Activated CD8-positive, alpha-beta T cell treated with anti-CD3 and anti-CD28 coated beads for 36 hours (primary cell): ENCODE measurements around the gene DUSP22. TPM values are rescaled to one million over a fixed set of nuclear protein-coding genes. Genes with fewer than 3 reads are reported as not detected.
A peak's percentile ranks its signal among the peaks of the same experiment; 100 is the strongest.

Source experiments
- ATAC-seq: fragments of 200-7000 bp; cut with Tn5 transposase; one replicate; pipeline ENCODE4 v1.10.0; 2021; ENCODE audit warnings: mild to moderate bottlenecking, moderate library complexity
- CTCF ChIA-PET: fragments of 350-600 bp; sonication (Branson Sonifier 250); formaldehyde crosslinking; loops from one replicate; lab custom pipeline; 2021; ENCODE audit warnings: antibody characterized with exemption; lab: Charles Lee
- POLR2A ChIA-PET: fragments of 350-600 bp; sonication (Branson Sonifier 250); formaldehyde crosslinking; loops from one replicate; lab custom pipeline; 2021; ENCODE audit warnings: antibody characterized with exemption; lab: Charles Lee
- DNase-seq: peaks from one replicate; pipeline ENCODE4 v3.0.0-alpha.2; 2020
- H3K27ac Mint-ChIP-seq: one replicate; pipeline ENCODE4 v1.8.0; 2021; ENCODE audit warnings: mild to moderate bottlenecking, mixed read lengths
- H3K27me3 Mint-ChIP-seq: one replicate; pipeline ENCODE4 v1.8.0; 2021; ENCODE audit warnings: mixed read lengths
- H3K36me3 Mint-ChIP-seq: one replicate; pipeline ENCODE4 v1.8.0; 2021; ENCODE audit warnings: low read depth, mixed read lengths
- H3K4me1 Mint-ChIP-seq: one replicate; pipeline ENCODE4 v1.8.0; 2021; ENCODE audit warnings: low read depth, mixed read lengths
- H3K4me3 Mint-ChIP-seq: one replicate; pipeline ENCODE4 v1.8.0; 2021; ENCODE audit warnings: mild to moderate bottlenecking, moderate library complexity, mixed read lengths
- H3K9me3 Mint-ChIP-seq: one replicate; pipeline ENCODE4 v1.8.0; 2021; ENCODE audit warnings: mixed read lengths
- intact Hi-C: fragments of 100-400 bp; cut with micrococcal nuclease; formaldehyde crosslinking; loops from one replicate; pipeline ENCODE4 v1.10.0; 2022
- total RNA-seq, 2 experiments: library from RNA; stranded (reverse); gene quantifications; one replicate each; pipeline ENCODE4 v1.2.3, GENCODE V29; 2021
- TF ChIP-seq, protein P1 (sequence below): fragments of 200-600 bp; IDR thresholded peaks from one replicate; pipeline ENCODE4 v1.8.0; 2022; ENCODE audit warnings: antibody characterized with exemption, mild to moderate bottlenecking

The DUSP22 gene
- total RNA-seq, 2 experiments from 2014 or later, result 32.5 to 34.2 TPM

DNA sequence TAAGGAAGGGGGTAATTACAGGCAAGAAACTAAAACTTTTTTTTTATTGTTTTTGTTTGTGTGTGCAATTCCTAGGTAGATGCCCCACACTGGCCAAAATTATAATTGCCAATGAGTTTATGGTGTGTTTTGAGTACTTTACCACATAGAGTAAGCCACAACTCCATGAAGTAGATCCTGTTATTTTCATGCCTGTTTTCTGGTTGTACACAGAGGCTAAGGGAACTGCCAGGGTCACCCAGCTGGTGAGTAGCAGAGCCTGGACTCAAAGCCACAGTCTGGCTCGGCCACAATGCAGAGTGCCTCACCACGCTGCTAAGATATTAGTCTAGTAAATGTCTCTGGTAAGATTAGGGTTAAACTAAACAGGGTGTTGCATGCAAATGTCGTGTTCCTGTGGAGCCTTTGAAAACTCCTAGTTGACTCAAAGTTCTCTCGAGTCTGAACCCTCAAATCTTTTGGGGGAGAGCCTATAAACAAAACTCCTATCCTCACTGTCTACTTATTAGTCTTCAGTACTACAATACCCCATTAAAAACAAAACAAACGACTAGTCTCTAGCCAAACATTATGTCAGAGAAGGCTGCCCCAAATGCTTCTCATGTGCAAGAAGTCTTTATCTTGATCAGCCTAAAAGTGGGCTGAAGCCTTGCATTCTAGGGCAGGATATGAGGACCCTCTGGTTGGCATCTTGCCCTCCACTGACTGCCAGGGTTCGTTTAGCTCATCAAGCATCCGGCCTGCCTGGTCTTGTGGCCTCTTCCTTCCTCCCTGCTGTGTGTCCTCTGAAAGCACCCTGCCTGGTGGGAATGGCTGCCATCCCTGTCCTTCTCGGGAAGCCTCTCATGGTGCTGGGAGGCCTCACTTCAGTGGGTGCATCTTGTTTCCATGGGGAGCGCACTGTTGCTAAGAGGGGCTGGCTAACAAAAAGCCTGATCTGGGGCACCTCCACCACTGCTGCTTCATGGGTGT is 4.2 kb downstream of the DUSP22 start:
- Mint-ChIP-seq H3K4me1 (peaks cover 40% of the 10 kb centered on the region), H3K36me3 (peaks cover 6% of the 10 kb centered on the region), H3K4me3 (peak overlapping the region; percentile 26), H3K9me3 (no peaks in the 10 kb centered on the region), H3K27ac (peak overlapping the region; percentile 79), H3K27me3 (no peaks in the 10 kb centered on the region)
- POLR2A ChIA-PET, result interaction anchor here (0.8 to 1.8 kb wide), 5 partner anchors 9 to 101 kb away, joined by 3 to 8 read pairs (median 4); partner anchors contain the start of gene IRF4
- DNase-seq (peak; percentile 46), ATAC-seq (no peak)
- TF ChIP-seq, protein P1, sequence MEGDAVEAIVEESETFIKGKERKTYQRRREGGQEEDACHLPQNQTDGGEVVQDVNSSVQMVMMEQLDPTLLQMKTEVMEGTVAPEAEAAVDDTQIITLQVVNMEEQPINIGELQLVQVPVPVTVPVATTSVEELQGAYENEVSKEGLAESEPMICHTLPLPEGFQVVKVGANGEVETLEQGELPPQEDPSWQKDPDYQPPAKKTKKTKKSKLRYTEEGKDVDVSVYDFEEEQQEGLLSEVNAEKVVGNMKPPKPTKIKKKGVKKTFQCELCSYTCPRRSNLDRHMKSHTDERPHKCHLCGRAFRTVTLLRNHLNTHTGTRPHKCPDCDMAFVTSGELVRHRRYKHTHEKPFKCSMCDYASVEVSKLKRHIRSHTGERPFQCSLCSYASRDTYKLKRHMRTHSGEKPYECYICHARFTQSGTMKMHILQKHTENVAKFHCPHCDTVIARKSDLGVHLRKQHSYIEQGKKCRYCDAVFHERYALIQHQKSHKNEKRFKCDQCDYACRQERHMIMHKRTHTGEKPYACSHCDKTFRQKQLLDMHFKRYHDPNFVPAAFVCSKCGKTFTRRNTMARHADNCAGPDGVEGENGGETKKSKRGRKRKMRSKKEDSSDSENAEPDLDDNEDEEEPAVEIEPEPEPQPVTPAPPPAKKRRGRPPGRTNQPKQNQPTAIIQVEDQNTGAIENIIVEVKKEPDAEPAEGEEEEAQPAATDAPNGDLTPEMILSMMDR, result no peak
- CTCF ChIA-PET, result interaction anchor here (1.0 to 2.0 kb wide), 7 partner anchors 10 to 130 kb away, joined by 3 to 4 read pairs (median 3); no protein-coding TSS in a partner anchor
- intact Hi-C loops, result loop anchor here (5.0 kb wide), 1 partner anchor 109 kb away; no protein-coding TSS in a partner anchor

- Mint-ChIP-seq H3K27me3 (no peaks in the 10 kb centered on the region), H3K4me1 (peaks cover 38% of the 10 kb centered on the region), H3K4me3 (no peak overlapping the region), H3K27ac (peak overlapping the region; percentile 79), H3K36me3 (peaks cover 6% of the 10 kb centered on the region), H3K9me3 (no peaks in the 10 kb centered on the region)
- intact Hi-C loops, result loop anchor here (5.0 kb wide), 1 partner anchor 110 kb away; no protein-coding TSS in a partner anchor
- ChIA-PET POLR2A (interaction anchor here (0.8 to 1.8 kb wide), 5 partner anchors 30 to 100 kb away, joined by 3 to 8 read pairs (median 4); partner anchors contain the start of gene IRF4), CTCF (interaction anchor here (1.0 to 2.0 kb wide), 5 partner anchors 13 to 131 kb away, joined by 3 to 4 read pairs (median 3); no protein-coding TSS in a partner anchor)
- DNase-seq (no peak), ATAC-seq (no peak)
- TF ChIP-seq, protein P1, result no peak
Observed at GRCh38 chr6:297571-298232, 5.4 kb downstream of the DUSP22 start.

GRCh38 chr6:298233-299103 is 6.2 kb downstream of the DUSP22 start:
- intact Hi-C loops, result loop anchor here (5.0 kb wide), 1 partner anchor 111 kb away; no protein-coding TSS in a partner anchor
- TF ChIP-seq, protein P1, result no peak
- peaks cover 1% of the 10 kb centered on the region for H3K36me3 Mint-ChIP-seq
- no peak for DNase-seq
- H3K4me3 Mint-ChIP-seq, result no peak overlapping the region
- POLR2A ChIA-PET, result interaction anchor here (0.6 to 1.4 kb wide), 3 partner anchors 93 to 146 kb away, joined by 4 read pairs; partner anchors contain the start of gene IRF4
- ATAC-seq, result no peak
- H3K27ac Mint-ChIP-seq, result no peak overlapping the region
- CTCF ChIA-PET, result interaction anchor here (0.8 to 2.0 kb wide), 4 partner anchors 12 to 67 kb away, joined by 3 to 4 read pairs (median 4); no protein-coding TSS in a partner anchor
- peaks cover 36% of the 10 kb centered on the region for H3K4me1 Mint-ChIP-seq
- no peaks in the 10 kb centered on the region for H3K27me3 Mint-ChIP-seq
- no peaks in the 10 kb centered on the region for H3K9me3 Mint-ChIP-seq
